NCI-H2196 (cell line): ENCODE measurements around the gene UBIAD1.
"Not testable (repeated sequence)": the region's sequence is repeated elsewhere in the genome, so short reads cannot be mapped to it uniquely, and the experiment has no call there.

Experiments used
- DNase-seq: peaks from one replicate; lab custom pipeline; 2025; ENCODE audit not compliant: unreplicated experiment; lab: John Stamatoyannopoulos, UW

Gene UBIAD1

DNA sequence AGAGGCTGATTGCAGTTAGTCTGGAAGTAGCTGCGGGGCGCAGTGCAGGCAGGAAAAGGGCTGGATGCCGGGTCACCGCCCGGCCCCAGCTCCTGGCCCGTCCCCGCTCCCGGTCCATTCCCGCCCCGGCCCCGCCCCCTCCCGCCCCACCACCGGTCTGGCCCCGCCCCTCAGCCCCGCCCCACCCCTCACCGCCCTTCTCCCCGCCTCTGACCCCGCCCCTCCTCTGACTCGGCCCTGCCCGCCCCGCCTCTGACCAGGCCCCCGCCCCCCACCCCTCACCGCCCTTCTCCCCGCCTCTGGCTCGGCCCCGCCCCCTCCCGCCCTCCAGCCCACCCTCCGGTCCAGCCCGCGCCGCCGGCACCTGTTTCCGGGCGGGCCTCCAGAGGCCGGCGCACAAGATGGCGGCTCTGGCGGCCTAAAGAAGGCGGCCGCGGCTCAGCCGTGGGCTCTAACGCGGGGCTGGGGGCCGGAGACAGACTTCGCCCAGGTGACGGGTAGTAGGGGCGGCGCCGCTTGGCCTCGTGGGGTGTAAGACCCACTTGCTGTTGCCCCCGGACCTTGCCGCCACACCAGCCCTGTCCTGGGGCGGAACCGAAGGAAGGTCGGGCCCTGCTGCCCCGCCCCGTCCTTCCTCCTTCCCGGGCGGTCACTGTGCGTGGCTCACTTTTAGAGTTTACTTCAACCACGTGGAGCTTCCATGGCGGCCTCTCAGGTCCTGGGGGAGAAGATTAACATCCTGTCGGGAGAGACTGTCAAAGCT, at the start of gene UBIAD1:
UBIAD1 (plus strand) TSS at position 367 of the 763 bp plus-strand sequence; CDS start at position 701, 334 bp downstream.
- peak; percentile 87 for DNase-seq

- no peak for DNase-seq
Observed at GRCh38 chr1:11227106-11228077, 45.6 kb upstream of the UBIAD1 start.

DNA sequence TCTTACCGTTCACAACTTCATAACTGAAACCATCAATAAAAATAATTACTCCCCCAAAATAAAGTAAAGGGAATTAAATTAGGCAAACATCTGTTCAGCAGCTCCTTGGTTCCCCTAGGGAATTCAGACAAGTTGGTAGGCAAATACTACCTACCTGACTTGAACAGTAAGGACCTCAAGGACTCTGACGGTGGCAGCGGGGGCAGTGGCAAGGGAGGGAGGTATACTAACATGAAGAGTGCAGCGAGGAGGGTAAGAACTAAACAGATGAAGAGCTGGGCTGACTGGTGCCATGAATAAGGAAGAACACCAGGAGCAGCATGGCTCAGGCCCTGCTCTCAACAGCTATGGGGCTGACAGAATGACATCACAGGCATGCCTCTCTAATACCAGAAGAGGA, 43.8 kb upstream of the UBIAD1 start:
- no peak for DNase-seq

GRCh38 chr1:11233208-11233607, 39.8 kb upstream of the UBIAD1 start:
- no peak for DNase-seq

DNA sequence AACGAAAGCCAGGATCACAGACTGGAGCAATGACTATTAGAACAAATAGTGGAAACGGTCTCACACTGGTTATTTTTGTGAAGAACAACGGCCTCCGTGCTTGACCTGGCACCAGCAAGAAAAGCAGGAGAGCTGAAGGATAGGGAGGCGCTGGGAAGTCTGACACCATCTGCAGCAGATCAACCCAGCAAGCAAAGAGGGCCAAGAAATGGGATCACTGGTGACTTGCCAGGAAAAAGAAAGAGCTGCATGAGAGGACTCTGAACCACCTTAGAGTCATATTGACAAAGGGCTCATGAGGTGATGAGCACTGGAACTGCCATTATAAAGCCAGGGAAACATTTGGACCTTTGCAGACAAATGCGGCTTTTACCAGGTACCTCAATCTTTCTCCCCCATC, 35.6 kb upstream of the UBIAD1 start:
- no peak for DNase-seq

GRCh38 chr1:11238311-11238710, 34.7 kb upstream of the UBIAD1 start:
- no peak for DNase-seq

DNA sequence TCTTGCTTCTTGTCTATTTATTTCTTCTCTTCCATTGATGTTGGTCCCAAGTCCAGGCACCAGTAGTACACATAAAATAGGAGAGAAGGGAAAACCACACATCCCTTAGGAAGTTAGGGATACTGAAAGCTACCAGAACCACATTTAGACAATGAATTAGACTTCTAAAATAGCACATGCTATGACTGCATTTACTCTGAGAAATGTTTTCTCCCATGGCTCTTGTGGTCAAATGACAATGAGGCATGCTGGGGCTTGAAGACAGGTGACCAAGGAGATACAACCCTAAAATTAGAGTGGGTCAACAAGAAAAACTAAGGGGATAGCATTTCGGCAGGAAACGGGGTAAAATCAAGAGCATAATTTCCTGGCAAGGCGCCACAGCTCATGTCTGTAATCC, 27.8 kb upstream of the UBIAD1 start:
- DNase-seq: no peak

DNA sequence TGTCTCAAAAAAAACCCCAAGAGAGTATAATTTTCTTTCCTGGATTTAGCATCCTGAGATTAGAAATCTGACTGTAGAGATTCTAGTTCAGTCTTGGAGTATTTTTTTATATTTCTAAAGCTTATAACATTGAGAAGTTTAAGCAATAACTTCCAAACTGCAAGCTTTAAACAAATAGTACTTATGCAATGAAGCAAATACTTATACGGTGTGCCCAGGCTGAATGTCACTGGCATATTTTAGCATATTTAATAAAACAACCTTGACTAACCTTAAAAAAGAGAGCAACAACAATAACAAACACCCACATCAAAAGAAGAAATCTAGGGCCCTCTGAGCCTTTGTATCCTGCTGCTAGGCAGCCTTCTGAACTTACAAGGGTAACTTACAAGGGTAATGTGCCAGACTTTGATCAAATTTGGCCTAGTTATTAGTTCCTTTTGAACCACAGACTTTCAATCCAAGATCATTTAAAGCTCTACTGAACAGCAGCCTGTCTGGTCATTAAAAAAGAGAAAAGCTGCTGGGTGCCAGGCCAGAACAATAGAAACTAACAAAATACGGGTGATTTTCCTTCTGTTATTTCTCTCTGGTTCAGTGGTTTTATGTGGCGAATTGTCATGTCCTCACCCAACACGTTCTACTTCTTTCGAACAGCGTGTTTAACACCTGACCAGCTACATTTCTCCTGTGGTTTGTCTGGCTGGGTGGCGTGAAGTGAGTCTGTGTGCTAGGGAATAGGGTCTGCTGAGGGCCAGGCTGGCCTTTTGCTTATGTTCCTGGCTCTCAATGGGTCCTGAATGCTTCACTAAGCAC, 26.9 kb upstream of the UBIAD1 start:
- DNase-seq: no peak

- DNase-seq: no peak
Observed at GRCh38 chr1:11248169-11248568, 24.8 kb upstream of the UBIAD1 start.

DNA sequence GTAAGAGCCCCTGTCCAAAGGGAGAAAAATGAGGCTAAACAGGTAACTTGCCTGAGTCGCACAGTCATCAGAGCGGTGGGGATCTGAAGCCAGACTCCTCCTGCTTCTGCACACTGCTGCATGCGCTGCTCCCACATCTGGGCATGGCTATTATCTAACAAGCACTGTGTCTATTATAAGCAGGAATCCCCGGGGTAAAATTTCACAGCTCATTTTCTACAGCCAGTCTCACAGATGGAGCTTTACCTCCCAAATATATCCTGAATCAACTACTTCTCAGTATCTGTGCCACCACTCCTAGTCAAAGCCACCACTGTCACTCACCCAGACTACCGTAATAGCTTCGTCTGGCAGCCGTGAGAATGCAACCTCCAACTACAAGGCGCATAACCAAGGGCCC, 20.5 kb upstream of the UBIAD1 start:
- no peak for DNase-seq

DNA sequence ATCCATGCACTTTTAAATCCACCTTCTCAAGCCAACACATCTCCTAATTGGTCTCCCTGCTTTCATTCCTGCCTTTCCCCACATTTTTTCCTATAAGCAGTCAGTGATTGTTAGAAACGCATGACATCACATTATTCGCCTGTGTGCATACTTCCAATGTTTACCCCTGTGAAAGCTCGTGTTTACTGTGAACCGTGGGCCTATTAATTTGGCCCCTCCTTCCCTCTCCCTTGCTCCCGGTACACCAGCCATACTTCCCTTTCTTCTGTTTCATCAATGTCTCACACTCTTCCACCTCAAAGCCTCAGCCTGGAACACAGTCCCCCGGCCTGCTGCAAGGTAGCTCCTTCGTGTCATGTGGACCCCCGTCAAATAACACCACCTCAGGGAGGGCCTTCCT, 19.8 kb upstream of the UBIAD1 start:
- no peak for DNase-seq

DNA sequence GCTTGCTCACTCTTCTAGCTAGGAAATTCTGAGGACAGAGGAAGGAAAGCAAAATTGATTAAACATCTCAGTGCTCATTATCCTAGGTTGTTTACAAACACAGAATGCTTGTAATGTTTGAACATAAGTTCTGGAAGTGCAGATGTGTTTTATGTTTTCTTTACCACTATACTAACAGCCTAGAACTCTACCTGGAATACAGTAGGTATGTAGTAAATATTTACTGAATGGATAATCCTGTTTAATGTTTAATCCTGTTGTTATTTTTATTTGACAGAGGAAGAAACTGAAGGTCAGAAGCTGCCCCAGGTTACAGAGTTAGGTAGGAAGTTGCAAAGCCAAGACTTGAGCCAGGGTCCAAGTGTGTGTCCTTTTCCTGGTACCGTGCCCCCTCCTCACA, 16.7 kb upstream of the UBIAD1 start:
- no peak for DNase-seq

- peak; percentile 99 for DNase-seq
Observed at GRCh38 chr1:11262171-11263049, 10.6 kb upstream of the UBIAD1 start, which contains the start of gene MTOR. Gene MTOR (minus strand): TSS chr1:11262551. CDS start chr1:11259409, 3,142 bp downstream.

GRCh38 chr1:11266268-11267074, 6.5 kb upstream of the UBIAD1 start:
- no peak for DNase-seq

- DNase-seq: not testable (repeated sequence)
Observed at GRCh38 chr1:11267350-11268337, 5.4 kb upstream of the UBIAD1 start.

DNA sequence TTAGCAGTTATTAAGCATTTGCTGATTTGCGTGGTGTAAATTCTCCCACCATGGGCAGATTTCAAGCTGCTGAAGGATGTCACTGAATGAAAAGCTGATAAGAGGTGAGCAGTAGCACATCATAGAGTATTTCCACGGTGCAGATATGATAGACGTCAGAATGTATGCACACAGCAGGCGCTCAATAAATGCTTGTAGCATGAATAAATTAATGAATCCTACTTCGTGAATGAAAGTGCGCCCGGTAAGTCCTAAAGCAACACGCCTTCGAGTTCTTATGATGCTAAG, 510 bp upstream of the UBIAD1 start:
- no peak for DNase-seq

GRCh38 chr1:11273595-11274234, 717 bp downstream of the UBIAD1 start:
- no peak for DNase-seq

GRCh38 chr1:11279152-11279551, 6.2 kb downstream of the UBIAD1 start:
- no peak for DNase-seq
